ENCODE data around the gene E2F3.
A peak's percentile ranks its signal among the peaks of the same experiment; 100 is the strongest.

E2F3 gene

DNA sequence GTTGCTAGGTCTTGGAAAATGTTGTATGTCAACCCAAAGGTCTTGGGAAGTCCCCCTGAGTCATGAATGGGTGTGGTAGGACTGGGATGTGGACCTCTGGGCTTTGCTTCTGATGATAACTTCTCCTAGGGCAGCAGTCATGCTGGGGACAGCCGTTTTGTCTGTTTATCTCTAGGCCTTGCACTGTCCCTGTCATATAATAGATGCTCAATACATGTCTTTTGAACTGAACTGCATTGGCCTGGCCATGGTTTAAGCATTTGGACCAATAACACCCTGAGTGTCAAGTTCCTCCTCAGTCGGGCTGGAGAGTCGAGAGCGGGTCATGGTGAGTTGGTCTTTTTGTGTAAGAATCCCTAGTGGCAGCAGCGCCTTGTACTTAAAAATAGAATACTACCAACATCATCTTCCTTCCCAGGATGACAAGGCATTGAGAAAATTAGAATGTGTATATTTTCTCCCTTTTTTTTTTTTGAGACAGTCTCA is 43.1 kb downstream of the E2F3 start:
- no peak for TF ChIP-seq ZNF433 (tag by site-specific recombination; IDR thresholded peaks at IDR 0.05; ENCODE audit: low read depth)
- no peak for TF ChIP-seq ZNF830 (tag by site-specific recombination; IDR thresholded peaks at IDR 0.05; ENCODE audit: low read depth)
- POLR2A ChIA-PET = no interaction called here

DNA sequence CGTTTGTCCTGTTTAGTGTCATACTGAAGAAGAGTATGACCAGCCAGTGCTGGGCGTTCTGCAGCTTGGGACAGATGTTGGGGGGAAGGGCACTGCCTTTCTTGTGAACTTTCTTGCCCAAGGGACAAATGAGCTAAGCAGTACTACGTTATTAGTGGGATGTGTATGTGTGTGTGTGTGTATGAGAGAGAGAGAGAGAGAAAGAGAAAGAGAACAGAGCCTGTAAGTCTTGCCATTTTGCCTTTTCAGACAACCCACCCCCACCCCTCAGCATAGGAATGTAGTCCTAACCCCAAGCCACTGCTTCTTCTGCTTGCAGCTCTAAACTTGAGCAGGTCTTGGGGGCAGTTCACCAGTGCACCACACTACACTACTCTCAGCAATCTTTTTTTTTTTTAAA is 45.5 kb downstream of the E2F3 start:
- H3K36me3 ChIP-seq (ENCODE audit: control insufficient read depth in 2 of 2, insufficient read depth in 1 of 2, low read length in 2 of 2) = peaks cover 8 to 15% of the 10 kb centered on the region in 2 experiments; a peak in 2 of 3 replicates
- ChIA-PET CTCF (interaction anchor here (0.6 to 0.7 kb wide), 2 partner anchors 10 to 189 kb away, joined by 3 read pairs; no protein-coding TSS in a partner anchor), POLR2A (no interaction called here)
- H3K9me3 ChIP-seq (ENCODE audit: control insufficient read depth, insufficient read depth, low read depth, low read length) = no peaks in the 10 kb centered on the region
- no peak overlapping the region for H3K27ac ChIP-seq (ENCODE audit: extremely low read depth, low read depth, low read length)
- H3K4me3 ChIP-seq (ENCODE audit: low read depth, low read length) = no peak overlapping the region
- no peaks in the 10 kb centered on the region; the same call in 1 of the 2 replicates for H3K4me1 ChIP-seq (ENCODE audit: control insufficient read depth, insufficient read depth, low read length)
- TF ChIP-seq SCRT2 (tag by site-specific recombination; IDR thresholded peaks at IDR 0.05) = no peak

More for the DNA sequence above, 43.1 kb downstream of the E2F3 start:
- no peaks in the 10 kb centered on the region; the same call in 1 of the 2 replicates for H3K4me1 ChIP-seq (ENCODE audit: control insufficient read depth, insufficient read depth, low read length)
- no peaks in the 10 kb centered on the region for H3K9me3 ChIP-seq (ENCODE audit: control insufficient read depth, insufficient read depth, low read depth, low read length)
- no peak overlapping the region for H3K4me3 ChIP-seq (ENCODE audit: low read depth, low read length)
- H3K36me3 ChIP-seq (ENCODE audit: control insufficient read depth in 2 of 2, insufficient read depth in 1 of 2, low read length in 2 of 2) = peaks cover 14 to 21% of the 10 kb centered on the region in 2 experiments
- H3K27ac ChIP-seq (ENCODE audit: extremely low read depth, low read depth, low read length) = no peak overlapping the region
- CTCF ChIA-PET = interaction anchor here (0.6 kb wide), 1 partner anchor 19 kb away, joined by 3 read pairs; no protein-coding TSS in a partner anchor

DNA sequence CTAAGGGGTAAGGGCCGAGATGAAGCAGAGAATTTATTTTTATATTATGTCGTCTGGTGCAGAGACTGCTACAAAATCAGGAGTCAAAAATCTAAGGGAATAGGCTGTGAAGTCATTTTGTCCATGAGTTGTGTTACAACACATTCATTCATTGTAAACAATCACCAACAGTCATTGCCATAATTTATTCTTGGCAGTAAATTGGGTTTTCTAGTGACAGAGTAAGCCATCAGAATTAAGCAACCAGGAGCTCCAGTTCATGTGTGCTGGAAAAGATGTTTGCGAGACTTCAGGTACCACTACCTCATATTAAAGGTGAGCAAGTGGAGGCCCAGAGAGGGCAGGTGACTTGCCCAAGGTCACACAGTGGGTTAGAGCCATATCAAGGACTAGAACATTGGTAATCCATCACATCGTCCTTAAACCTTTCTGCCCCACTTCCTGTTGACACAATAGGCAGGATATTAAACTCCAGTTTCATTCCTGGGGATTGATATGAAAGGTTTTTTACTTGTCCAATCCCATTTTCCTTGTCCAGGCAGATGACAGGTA is 46.0 kb downstream of the E2F3 start:
- Histone ChIP-seq H3K27ac (ENCODE audit: extremely low read depth, low read depth, low read length) (no peak overlapping the region), H3K4me1 (ENCODE audit: control insufficient read depth, insufficient read depth, low read length) (no peaks in the 10 kb centered on the region; the same call in 1 of the 2 replicates), H3K4me3 (ENCODE audit: low read depth, low read length) (no peak overlapping the region), H3K9me3 (ENCODE audit: control insufficient read depth, insufficient read depth, low read depth, low read length) (no peaks in the 10 kb centered on the region), H3K36me3 (ENCODE audit: control insufficient read depth in 2 of 2, insufficient read depth in 1 of 2, low read length in 2 of 2) (peaks cover 8 to 14% of the 10 kb centered on the region in 2 experiments; a peak in 2 of 3 replicates)
- CTCF ChIA-PET = interaction anchor here (0.6 kb wide), 1 partner anchor 189 kb away, joined by 3 read pairs; no protein-coding TSS in a partner anchor
- POLR2A ChIA-PET = no interaction called here
- TF ChIP-seq ZNF837 (tag by site-specific recombination; IDR thresholded peaks at IDR 0.05) = no peak
- no peak for TF ChIP-seq ZNF791 (tag by site-specific recombination; IDR thresholded peaks at IDR 0.05)
- no peak for TF ChIP-seq SETDB1 (IDR thresholded peaks at IDR 0.05; ENCODE audit: insufficient read length, low read length)
- no peak for TF ChIP-seq ZFP37 (tag by site-specific recombination; IDR thresholded peaks at IDR 0.05)
- TF ChIP-seq ZNF677 (tag by site-specific recombination; IDR thresholded peaks at IDR 0.05) = no peak
- no peak for TF ChIP-seq ZNF558 (tag by site-specific recombination; IDR thresholded peaks at IDR 0.05)
- TF ChIP-seq ZNF768 (tag by site-specific recombination; IDR thresholded peaks at IDR 0.05) = peak; percentile 36; the same call in 1 of the 2 replicates
- TF ChIP-seq GFI1B (tag by site-specific recombination; IDR thresholded peaks at IDR 0.05) = no peak

DNA sequence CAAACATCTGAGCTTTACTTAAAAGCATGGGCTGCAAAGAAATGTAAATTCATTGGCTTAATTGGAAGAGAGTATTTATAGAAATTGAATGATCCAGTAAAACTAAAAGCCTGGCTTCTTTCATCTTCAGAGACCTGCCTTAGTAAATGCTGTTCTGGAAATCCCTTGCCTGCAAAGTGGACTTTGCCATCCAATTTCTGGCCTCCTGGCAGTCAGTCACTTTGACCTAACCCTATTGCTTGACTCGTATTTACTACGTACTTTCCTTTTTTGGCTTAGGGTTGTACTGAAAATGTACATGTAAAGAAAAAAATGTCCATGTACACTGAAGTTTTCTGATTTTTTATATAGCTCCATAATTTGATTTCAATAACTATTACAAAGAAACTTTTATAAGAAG is 47.1 kb downstream of the E2F3 start:
- no peaks in the 10 kb centered on the region; the same call in 1 of the 2 replicates for H3K4me1 ChIP-seq (ENCODE audit: control insufficient read depth, insufficient read depth, low read length)
- no peaks in the 10 kb centered on the region for H3K9me3 ChIP-seq (ENCODE audit: control insufficient read depth, insufficient read depth, low read depth, low read length)
- POLR2A ChIA-PET = no interaction called here
- H3K36me3 ChIP-seq (ENCODE audit: control insufficient read depth in 2 of 2, insufficient read depth in 1 of 2, low read length in 2 of 2) = peaks cover 2 to 12% of the 10 kb centered on the region in 2 experiments; a peak in 2 of 3 replicates
- no peak overlapping the region for H3K27ac ChIP-seq (ENCODE audit: extremely low read depth, low read depth, low read length)
- no peak overlapping the region for H3K4me3 ChIP-seq (ENCODE audit: low read depth, low read length)
- CTCF ChIA-PET = no interaction called here
- TF ChIP-seq, protein P1, sequence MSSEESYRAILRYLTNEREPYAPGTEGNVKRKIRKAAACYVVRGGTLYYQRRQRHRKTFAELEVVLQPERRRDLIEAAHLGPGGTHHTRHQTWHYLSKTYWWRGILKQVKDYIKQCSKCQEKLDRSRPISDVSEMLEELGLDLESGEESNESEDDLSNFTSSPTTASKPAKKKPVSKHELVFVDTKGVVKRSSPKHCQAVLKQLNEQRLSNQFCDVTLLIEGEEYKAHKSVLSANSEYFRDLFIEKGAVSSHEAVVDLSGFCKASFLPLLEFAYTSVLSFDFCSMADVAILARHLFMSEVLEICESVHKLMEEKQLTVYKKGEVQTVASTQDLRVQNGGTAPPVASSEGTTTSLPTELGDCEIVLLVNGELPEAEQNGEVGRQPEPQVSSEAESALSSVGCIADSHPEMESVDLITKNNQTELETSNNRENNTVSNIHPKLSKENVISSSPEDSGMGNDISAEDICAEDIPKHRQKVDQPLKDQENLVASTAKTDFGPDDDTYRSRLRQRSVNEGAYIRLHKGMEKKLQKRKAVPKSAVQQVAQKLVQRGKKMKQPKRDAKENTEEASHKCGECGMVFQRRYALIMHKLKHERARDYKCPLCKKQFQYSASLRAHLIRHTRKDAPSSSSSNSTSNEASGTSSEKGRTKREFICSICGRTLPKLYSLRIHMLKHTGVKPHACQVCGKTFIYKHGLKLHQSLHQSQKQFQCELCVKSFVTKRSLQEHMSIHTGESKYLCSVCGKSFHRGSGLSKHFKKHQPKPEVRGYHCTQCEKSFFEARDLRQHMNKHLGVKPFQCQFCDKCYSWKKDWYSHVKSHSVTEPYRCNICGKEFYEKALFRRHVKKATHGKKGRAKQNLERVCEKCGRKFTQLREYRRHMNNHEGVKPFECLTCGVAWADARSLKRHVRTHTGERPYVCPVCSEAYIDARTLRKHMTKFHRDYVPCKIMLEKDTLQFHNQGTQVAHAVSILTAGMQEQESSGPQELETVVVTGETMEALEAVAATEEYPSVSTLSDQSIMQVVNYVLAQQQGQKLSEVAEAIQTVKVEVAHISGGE (tag by site-specific recombination; conservative IDR thresholded peaks at IDR 0.05; ENCODE audit: low read depth) = no peak
- TF ChIP-seq ZNF274 (IDR thresholded peaks at IDR 0.05; ENCODE audit: low read length) (no peak), ZNF274 (tag by site-specific recombination; IDR thresholded peaks at IDR 0.05; ENCODE audit: borderline replicate concordance) (no peak), ZEB2 (tag by site-specific recombination; IDR thresholded peaks at IDR 0.05) (no peak), ZNF292 (tag by site-specific recombination; IDR thresholded peaks at IDR 0.05; ENCODE audit: borderline replicate concordance, low read depth) (no peak), ZFP3 (tag by site-specific recombination; IDR thresholded peaks at IDR 0.05; ENCODE audit: low read depth) (no peak), ZNF560 (tag by site-specific recombination; IDR thresholded peaks at IDR 0.05; ENCODE audit: borderline replicate concordance) (no peak), ZNF561 (tag by site-specific recombination; IDR thresholded peaks at IDR 0.05; ENCODE audit: borderline replicate concordance) (no peak), ZNF624 (tag by site-specific recombination; IDR thresholded peaks at IDR 0.05) (no peak), EGR2 (tag by site-specific recombination; IDR thresholded peaks at IDR 0.05; ENCODE audit: low read depth) (no peak), ZNF280D (tag by site-specific recombination; IDR thresholded peaks at IDR 0.05) (no peak)
